Measurements from ENCODE around the gene WRAP53. TPM values are rescaled to one million over a fixed set of nuclear protein-coding genes. Genes with fewer than 3 reads are reported as not detected.

The WRAP53 gene
- total and polyA plus RNA-seq, 2 of the 13 experiments (the other 11 are each of a cell fraction or from before 2014, with no cell fraction given) = 7.0 to 19.5 TPM

GRCh38 chr17:7687908-7688807 lies at the start of gene WRAP53 (continued):
- TF ChIP-seq ZNF772 (CRISPR knock-in tag; IDR thresholded peaks at IDR 0.05) (peak; percentile 34; the same call in 1 of the 2 replicates), MBNL3 (CRISPR knock-in tag; conservative IDR thresholded peaks at IDR 0.05) (0 out of 2 replicates have a peak, but pooled peaks have one; percentile 22), SPEN (CRISPR knock-in tag; IDR thresholded peaks at IDR 0.05; ENCODE audit: low read depth) (peak; percentile 70; the same call in 1 of the 2 replicates), ZBTB37 (CRISPR knock-in tag; IDR thresholded peaks at IDR 0.05) (no peak), TBP (CRISPR knock-in tag; IDR thresholded peaks at IDR 0.05) (no peak), ZNF44 (CRISPR knock-in tag; IDR thresholded peaks at IDR 0.05) (no peak), SATB2 (CRISPR knock-in tag; IDR thresholded peaks at IDR 0.05) (no peak), ZNF724P (CRISPR knock-in tag; IDR thresholded peaks at IDR 0.05; ENCODE audit: borderline replicate concordance) (no peak), SETDB1 (CRISPR knock-in tag; IDR thresholded peaks at IDR 0.05; ENCODE audit: borderline replicate concordance) (no peak), NR0B2 (CRISPR knock-in tag; IDR thresholded peaks at IDR 0.05) (no peak), BRF2 (CRISPR knock-in tag; IDR thresholded peaks at IDR 0.05) (no peak), NCOA5 (CRISPR knock-in tag; IDR thresholded peaks at IDR 0.05) (no peak), ZNF598 (CRISPR knock-in tag; IDR thresholded peaks at IDR 0.05; ENCODE audit: borderline replicate concordance) (no peak), ZNF354B (CRISPR knock-in tag; IDR thresholded peaks at IDR 0.05) (no peak), HMGXB3 (CRISPR knock-in tag; IDR thresholded peaks at IDR 0.05; ENCODE audit: borderline replicate concordance) (peak; percentile 66; the same call in 1 of the 2 replicates), ZNF703 (CRISPR knock-in tag; IDR thresholded peaks at IDR 0.05; ENCODE audit: borderline replicate concordance) (no peak), ZNF264 (CRISPR knock-in tag; IDR thresholded peaks at IDR 0.05) (no peak), GMEB2 (CRISPR knock-in tag; IDR thresholded peaks at IDR 0.05; ENCODE audit: low read depth) (peak; percentile 80), POGZ (CRISPR knock-in tag; IDR thresholded peaks at IDR 0.05) (0 out of 2 replicates have a peak, but pooled peaks have one; percentile 26)
